HepG2 (cell line): ENCODE measurements around the gene UBAP2. TPM values are rescaled to one million over a fixed set of nuclear protein-coding genes. Genes with fewer than 3 reads are reported as not detected.
A peak's percentile ranks its signal among the peaks of the same experiment; 100 is the strongest.

Experiments used
- FOXO4 ChIP-seq: sonication (generic); formaldehyde crosslinking; conservative IDR thresholded peaks from 2 replicates; pipeline ENCODE4 v1.8.1; 2023; ENCODE audit warnings: missing genetic modification reagents
- KAT2B ChIP-seq: fragments of 150-350 bp; IDR thresholded peaks from 2 replicates; pipeline ENCODE4 v1.6.1; 2014; ENCODE audit warnings: low read depth, low read length, borderline replicate concordance
- MLXIP ChIP-seq: sonication (generic); formaldehyde crosslinking; IDR thresholded peaks from 2 replicates; pipeline ENCODE4 v1.9.0; 2021; ENCODE audit warnings: missing genetic modification reagents, borderline replicate concordance
- NFAT5 ChIP-seq: sonication (generic); formaldehyde crosslinking; IDR thresholded peaks from 2 replicates; pipeline ENCODE4 v1.4.0; 2020; ENCODE audit warnings: missing genetic modification reagents
- SRSF1 ChIP-seq: fragments of 200-400 bp; formaldehyde crosslinking; optimal IDR thresholded peaks from 2 replicates; pipeline ENCODE3; 2017; ENCODE audit warnings: mild to moderate bottlenecking, low read depth, low read length, moderate library complexity
- TMF1 ChIP-seq: sonication (generic); formaldehyde crosslinking; IDR thresholded peaks from 2 replicates; pipeline ENCODE4 v1.8.1; 2022; ENCODE audit warnings: low read depth, missing genetic modification reagents
- ZBTB1 ChIP-seq: sonication (generic); formaldehyde crosslinking; IDR thresholded peaks from 2 replicates; pipeline ENCODE4 v1.4.0; 2020; ENCODE audit warnings: missing genetic modification reagents, borderline replicate concordance
- ZBTB43 ChIP-seq: sonication (generic); formaldehyde crosslinking; conservative IDR thresholded peaks from 2 replicates; pipeline ENCODE4 v1.4.0; 2020; ENCODE audit warnings: missing genetic modification reagents
- ZHX1 ChIP-seq: sonication (generic); formaldehyde crosslinking; IDR thresholded peaks from 2 replicates; pipeline ENCODE4 v1.8.1; 2022; ENCODE audit warnings: low read depth, mild to moderate bottlenecking, missing genetic modification reagents
- ZNF367 ChIP-seq: sonication (generic); formaldehyde crosslinking; IDR thresholded peaks from 2 replicates; pipeline ENCODE4 v1.4.0; 2020; ENCODE audit warnings: missing genetic modification reagents, borderline replicate concordance
- ZNF383 ChIP-seq: sonication (generic); formaldehyde crosslinking; IDR thresholded peaks from 2 replicates; pipeline ENCODE4 v1.4.0; 2020; ENCODE audit warnings: missing genetic modification reagents, mild to moderate bottlenecking, borderline replicate concordance
- ZNF441 ChIP-seq: sonication (generic); formaldehyde crosslinking; IDR thresholded peaks from 2 replicates; pipeline ENCODE4 v1.7.0; 2021; ENCODE audit warnings: missing genetic modification reagents, borderline replicate concordance
- polyA plus RNA-seq, 8 experiments: library from polyadenylated mRNA; depleted of rRNA in 3 of 8; stranded (reverse) in 7 of 8; unstranded in 1 of 8; fragments of >200 nt; fragmentation: Illumina TruSeq in 4 of 8; extraction: Trizol in 4 of 8; gene quantifications; 2 replicates each; pipeline versions ENCODE4 v1.2.1 to v1.2.3, GENCODE V29; 2011 to 2016; ENCODE audit warnings: low read depth in 4 of 8, missing spikeins in 1 of 8, mixed read lengths in 1 of 8; ENCODE audit not compliant: insufficient read depth in 1 of 8
- total RNA-seq, 5 experiments: library from RNA; depleted of rRNA; stranded (reverse); fragments of >200 nt; fragmentation: Illumina TruSeq; extraction: Trizol; gene quantifications; 2 replicates each; pipeline ENCODE4 v1.2.3, GENCODE V29; 2016; ENCODE audit warnings: low read depth in 1 of 5

The UBAP2 gene
- total and polyA plus RNA-seq, 2 of the 13 experiments (the other 11 are each of a cell fraction or from before 2014, with no cell fraction given) = 19.0 to 22.0 TPM

GRCh38 chr9:33939924-33940874 lies 108.5 kb downstream of the UBAP2 start (continued):
- TF ChIP-seq NFAT5 (CRISPR knock-in tag) (no peak), ZNF441 (CRISPR knock-in tag) (no peak), ZBTB1 (no peak), ZNF383 (CRISPR knock-in tag) (no peak), SRSF1 (no peak), MLXIP (CRISPR knock-in tag) (no peak), ZNF367 (CRISPR knock-in tag) (no peak), ZHX1 (CRISPR knock-in tag) (no peak), ZBTB43 (CRISPR knock-in tag) (0 out of 2 replicates have a peak, but pooled peaks have one; percentile 43), KAT2B (no peak), FOXO4 (no peak), TMF1 (no peak)
